AG04449 (cell line): ENCODE measurements around the gene PNPLA7.

Source experiments
- CTCF ChIA-PET: fragments of 350-600 bp; formaldehyde crosslinking; extraction: SDS; loops from one replicate; lab custom pipeline; 2021; ENCODE audit warnings: antibody characterized with exemption; lab: Yijun Ruan, JAX
- POLR2A ChIA-PET: fragments of 400-600, 350-600 bp; formaldehyde crosslinking; extraction: SDS; loops from one replicate; lab custom pipeline; 2020; ENCODE audit warnings: antibody characterized with exemption, inconsistent platforms; lab: Yijun Ruan, JAX
- DNase-seq: peaks from one replicate; pipeline ENCODE4 v3.0.0-alpha.2; 2010; ENCODE audit warnings: low read depth, low spot score
- H3K4me3 ChIP-seq: 2 replicates; pipeline ENCODE4 v1.5.1; 2011; ENCODE audit warnings: low read depth, mild to moderate bottlenecking, control low read depth, low read length
- TF ChIP-seq, protein P1 (sequence below): IDR thresholded peaks from one replicate; pipeline ENCODE4 v1.5.1; 2011; ENCODE audit warnings: mild to moderate bottlenecking, moderate library complexity, low read length, control low read depth, inconsistent platforms; ENCODE audit not compliant: insufficient read depth; ENCODE audit errors: missing control alignments

Gene PNPLA7

DNA sequence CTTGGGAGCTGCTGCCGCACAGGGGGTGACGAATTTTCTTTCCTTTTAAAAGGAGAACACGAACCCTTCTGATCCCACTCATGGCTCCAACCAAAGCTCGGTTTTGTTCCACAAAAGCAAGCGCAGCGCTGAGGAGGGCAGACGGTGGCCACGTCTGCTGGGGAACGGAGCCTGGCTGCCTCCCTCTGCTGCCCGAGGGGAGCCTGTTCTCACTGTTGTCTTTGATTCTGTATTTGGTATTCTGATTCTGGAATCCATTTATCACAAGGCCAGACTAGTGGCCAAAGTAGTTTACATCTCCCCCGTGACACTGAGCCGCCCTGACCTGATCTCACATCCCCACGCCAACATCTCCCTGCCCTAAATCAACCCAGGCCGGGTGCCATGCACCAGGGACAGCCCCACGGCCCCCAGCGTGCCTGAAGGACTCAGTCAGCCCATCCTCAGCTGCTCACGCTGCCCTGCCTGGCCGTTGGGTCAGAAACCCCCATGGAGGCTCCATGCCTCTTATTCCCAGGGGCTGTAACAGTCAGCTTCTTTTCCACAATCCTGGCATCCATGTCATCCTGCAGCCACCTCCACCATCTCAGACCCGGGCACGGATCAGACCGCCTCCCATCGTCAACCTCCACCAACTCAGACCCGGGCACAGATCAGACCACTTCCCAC is 84.3 kb downstream of the PNPLA7 start:
- ChIA-PET POLR2A (no interaction called here), CTCF (no interaction called here)
- DNase-seq, result no peak
- TF ChIP-seq, protein P1, sequence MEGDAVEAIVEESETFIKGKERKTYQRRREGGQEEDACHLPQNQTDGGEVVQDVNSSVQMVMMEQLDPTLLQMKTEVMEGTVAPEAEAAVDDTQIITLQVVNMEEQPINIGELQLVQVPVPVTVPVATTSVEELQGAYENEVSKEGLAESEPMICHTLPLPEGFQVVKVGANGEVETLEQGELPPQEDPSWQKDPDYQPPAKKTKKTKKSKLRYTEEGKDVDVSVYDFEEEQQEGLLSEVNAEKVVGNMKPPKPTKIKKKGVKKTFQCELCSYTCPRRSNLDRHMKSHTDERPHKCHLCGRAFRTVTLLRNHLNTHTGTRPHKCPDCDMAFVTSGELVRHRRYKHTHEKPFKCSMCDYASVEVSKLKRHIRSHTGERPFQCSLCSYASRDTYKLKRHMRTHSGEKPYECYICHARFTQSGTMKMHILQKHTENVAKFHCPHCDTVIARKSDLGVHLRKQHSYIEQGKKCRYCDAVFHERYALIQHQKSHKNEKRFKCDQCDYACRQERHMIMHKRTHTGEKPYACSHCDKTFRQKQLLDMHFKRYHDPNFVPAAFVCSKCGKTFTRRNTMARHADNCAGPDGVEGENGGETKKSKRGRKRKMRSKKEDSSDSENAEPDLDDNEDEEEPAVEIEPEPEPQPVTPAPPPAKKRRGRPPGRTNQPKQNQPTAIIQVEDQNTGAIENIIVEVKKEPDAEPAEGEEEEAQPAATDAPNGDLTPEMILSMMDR, result no peak
- no peak overlapping the region for H3K4me3 ChIP-seq

DNA sequence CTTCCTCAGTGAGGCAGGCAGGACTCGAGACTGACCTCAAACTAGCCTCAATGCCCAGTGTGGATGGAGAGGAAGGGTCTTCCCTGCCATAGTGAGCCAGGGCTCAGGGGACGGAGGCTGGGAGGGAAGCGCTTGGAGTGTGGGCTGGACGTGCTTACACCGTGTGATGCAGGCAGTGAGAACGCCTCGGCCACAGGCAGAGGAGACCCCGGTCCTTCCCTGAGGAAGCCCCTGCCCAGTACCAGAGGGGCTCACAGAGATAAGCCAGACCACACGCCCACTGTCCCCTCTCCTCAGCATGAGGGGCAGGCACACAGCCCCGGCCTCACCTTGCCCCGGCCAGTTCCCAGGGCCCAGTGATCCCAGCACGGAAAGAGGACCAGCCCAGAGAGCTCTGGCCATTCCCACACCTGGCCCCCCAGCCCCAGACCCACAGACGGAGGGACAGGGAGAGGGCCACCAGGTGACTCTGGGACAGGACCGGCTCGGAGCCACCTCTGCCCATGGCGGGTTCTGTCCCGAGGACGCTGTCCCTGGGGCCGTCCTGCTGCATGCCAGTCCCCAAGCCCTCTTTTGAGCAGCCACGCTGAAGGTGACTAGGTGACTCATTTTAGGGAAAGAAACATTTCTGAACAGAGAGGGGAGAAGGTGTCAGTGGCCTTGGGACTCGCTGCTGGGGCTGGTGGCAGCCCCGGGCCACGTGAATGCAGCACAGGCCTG is 85.0 kb downstream of the PNPLA7 start:
- no peak overlapping the region for H3K4me3 ChIP-seq
- ChIA-PET POLR2A (no interaction called here), CTCF (no interaction called here)
- TF ChIP-seq, protein P1, result no peak
- no peak for DNase-seq

DNA sequence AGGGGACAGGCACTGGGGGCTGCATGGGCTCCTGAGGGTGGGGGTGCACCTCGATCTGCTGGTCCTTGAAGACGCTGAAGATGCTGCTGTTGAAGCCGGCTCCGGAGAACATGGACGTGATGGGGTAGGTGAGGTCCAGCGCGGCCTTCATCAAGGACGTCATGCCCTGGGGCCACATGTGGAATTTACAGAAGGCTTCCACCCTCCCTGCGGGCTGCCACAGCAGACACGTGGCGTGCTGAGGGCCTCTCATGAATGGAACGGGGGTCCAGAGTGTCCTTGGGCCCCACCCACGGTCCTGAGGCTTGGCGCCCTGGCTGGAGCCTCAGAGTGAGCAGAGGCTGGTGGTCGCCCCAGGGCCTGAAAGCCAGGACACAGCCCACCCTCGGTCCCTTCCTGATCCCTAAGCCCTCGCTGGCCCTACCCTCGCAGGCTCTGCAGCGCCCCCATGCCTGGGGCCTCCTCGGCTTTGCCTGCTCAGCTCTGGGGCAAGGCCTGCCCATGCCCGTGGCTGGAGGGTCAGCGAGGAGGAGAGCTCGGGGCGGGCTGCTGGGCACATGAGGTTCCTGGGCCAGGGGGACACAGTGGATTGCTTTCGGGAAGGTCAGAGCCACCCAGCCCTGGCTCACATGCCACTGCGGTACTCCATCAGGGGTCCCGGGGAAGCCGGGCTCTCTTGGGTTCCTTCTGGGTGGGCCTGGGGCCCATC is 85.8 kb downstream of the PNPLA7 start:
- ChIA-PET POLR2A (no interaction called here), CTCF (no interaction called here)
- no peak overlapping the region for H3K4me3 ChIP-seq
- TF ChIP-seq, protein P1, result no peak
- no peak for DNase-seq

DNA sequence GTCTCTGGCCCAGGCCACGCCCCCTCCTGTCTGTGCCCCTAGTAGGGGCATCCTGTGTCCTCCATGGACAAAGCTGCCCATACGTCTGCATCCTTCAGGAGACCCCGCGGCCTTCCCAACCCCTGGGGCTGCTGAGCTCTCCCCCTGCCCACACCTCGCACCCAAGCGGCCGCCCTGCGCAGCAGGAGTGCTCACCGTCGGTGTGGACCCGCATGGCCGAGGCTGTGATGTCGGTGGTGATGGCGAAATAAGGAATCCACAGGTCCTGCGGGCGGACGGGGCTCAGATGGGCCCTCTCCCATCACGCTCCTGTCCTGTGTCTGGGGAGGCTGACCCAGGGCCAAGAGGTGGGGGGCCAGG is 86.3 kb downstream of the PNPLA7 start:
- DNase-seq, result no peak
- TF ChIP-seq, protein P1, result no peak
- CTCF ChIA-PET, result no interaction called here
- no peak overlapping the region for H3K4me3 ChIP-seq
- POLR2A ChIA-PET, result no interaction called here

DNA sequence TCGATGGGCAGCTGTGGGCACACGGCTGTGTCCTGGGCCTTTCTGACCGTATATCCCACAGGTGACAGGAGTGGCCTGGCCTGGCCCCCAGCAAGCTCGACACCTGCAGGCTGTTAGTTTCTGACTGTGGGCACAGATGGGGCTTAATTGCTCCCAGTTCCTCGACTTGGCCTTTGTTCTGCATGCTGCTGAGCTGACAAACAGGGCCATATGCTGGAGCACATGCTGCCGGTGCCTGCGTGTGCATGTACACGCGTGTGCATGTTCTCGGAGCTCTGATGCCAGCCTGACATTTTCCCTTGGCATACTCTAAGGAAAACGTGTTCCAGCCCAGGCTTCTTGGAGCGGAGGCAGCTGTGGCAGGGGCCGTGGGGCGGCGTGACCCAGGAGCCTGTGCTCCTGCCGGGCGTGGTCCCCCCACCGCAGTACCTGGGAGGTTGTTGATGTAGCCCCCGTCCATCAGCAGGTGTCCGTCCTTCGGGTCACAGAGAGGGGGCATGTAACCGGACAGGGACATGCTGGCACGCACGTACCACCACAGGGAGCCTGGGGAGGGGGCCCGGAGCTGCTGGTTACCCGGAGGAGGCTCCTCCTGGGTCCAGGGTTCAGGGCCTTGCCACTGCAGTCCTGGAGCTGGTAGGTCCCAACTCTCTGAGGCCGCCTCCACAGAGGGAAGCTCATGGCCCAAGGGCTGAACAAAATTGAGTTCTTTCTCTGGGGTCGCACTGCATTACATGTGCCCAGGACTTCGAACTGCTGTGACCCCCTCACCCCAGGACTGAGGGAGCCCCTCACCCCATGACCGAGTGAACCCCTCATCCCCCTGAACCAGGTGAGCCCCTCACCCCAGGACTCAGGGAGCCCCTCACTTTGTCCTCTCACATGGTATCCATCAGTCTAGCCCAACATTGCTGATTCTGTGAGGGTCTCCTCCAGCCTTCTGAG is 86.9 kb downstream of the PNPLA7 start:
- DNase-seq, result no peak
- CTCF ChIA-PET, result no interaction called here
- TF ChIP-seq, protein P1, result no peak
- H3K4me3 ChIP-seq, result no peak overlapping the region
- POLR2A ChIA-PET, result no interaction called here
